ENCODE results near the gene PAK5. TPM values are rescaled to one million over a fixed set of nuclear protein-coding genes. Genes with fewer than 3 reads are reported as not detected.

The PAK5 gene
- total RNA-seq, 2 experiments from 2014 or later = not detected

- H3K9me3 Mint-ChIP-seq = peaks cover 2% of the 10 kb centered on the region
- H3K36me3 Mint-ChIP-seq (ENCODE audit: low read depth) = no peaks in the 10 kb centered on the region
- no peaks in the 10 kb centered on the region for H3K4me1 Mint-ChIP-seq
- no peaks in the 10 kb centered on the region for H3K27me3 Mint-ChIP-seq
- ChIA-PET CTCF (no interaction called here), POLR2A (no interaction called here)
- H3K27ac Mint-ChIP-seq = no peak overlapping the region
- no peak overlapping the region for H3K4me3 Mint-ChIP-seq
- DNase-seq = no peak
Measured at GRCh38 chr20:9689041-9689440, 149.8 kb downstream of the PAK5 start.

GRCh38 chr20:9686866-9687265, 152.0 kb downstream of the PAK5 start:
- Mint-ChIP-seq H3K4me1 (no peaks in the 10 kb centered on the region), H3K27ac (no peak overlapping the region), H3K27me3 (no peaks in the 10 kb centered on the region), H3K4me3 (no peak overlapping the region), H3K9me3 (peaks cover 2% of the 10 kb centered on the region), H3K36me3 (ENCODE audit: low read depth) (no peaks in the 10 kb centered on the region)
- POLR2A ChIA-PET = no interaction called here
- DNase-seq = no peak
- CTCF ChIA-PET = no interaction called here

- Mint-ChIP-seq H3K4me3 (no peak overlapping the region), H3K36me3 (ENCODE audit: low read depth) (no peaks in the 10 kb centered on the region), H3K9me3 (peaks cover 2% of the 10 kb centered on the region), H3K27ac (no peak overlapping the region), H3K4me1 (no peaks in the 10 kb centered on the region), H3K27me3 (no peaks in the 10 kb centered on the region)
- POLR2A ChIA-PET = no interaction called here
- no peak for DNase-seq
- CTCF ChIA-PET = no interaction called here
Measured at GRCh38 chr20:9686455-9686854, 152.4 kb downstream of the PAK5 start.

- Mint-ChIP-seq H3K4me1 (no peaks in the 10 kb centered on the region), H3K27ac (no peak overlapping the region), H3K27me3 (no peaks in the 10 kb centered on the region), H3K36me3 (ENCODE audit: low read depth) (no peaks in the 10 kb centered on the region), H3K4me3 (no peak overlapping the region), H3K9me3 (peaks cover 2% of the 10 kb centered on the region)
- POLR2A ChIA-PET = no interaction called here
- DNase-seq = no peak
- CTCF ChIA-PET = no interaction called here
Measured at GRCh38 chr20:9686001-9686400, 152.9 kb downstream of the PAK5 start.

GRCh38 chr20:9685011-9685410, 153.9 kb downstream of the PAK5 start:
- no peak for DNase-seq
- H3K4me3 Mint-ChIP-seq = no peak overlapping the region
- POLR2A ChIA-PET = no interaction called here
- no peaks in the 10 kb centered on the region for H3K4me1 Mint-ChIP-seq
- H3K36me3 Mint-ChIP-seq (ENCODE audit: low read depth) = no peaks in the 10 kb centered on the region
- CTCF ChIA-PET = no interaction called here
- H3K27ac Mint-ChIP-seq = no peak overlapping the region
- H3K9me3 Mint-ChIP-seq = peaks cover 2% of the 10 kb centered on the region
- no peaks in the 10 kb centered on the region for H3K27me3 Mint-ChIP-seq

- Mint-ChIP-seq H3K27me3 (no peaks in the 10 kb centered on the region), H3K4me1 (no peaks in the 10 kb centered on the region), H3K4me3 (no peak overlapping the region), H3K36me3 (ENCODE audit: low read depth) (no peaks in the 10 kb centered on the region), H3K27ac (no peak overlapping the region), H3K9me3 (no peaks in the 10 kb centered on the region)
- DNase-seq = no peak
- ChIA-PET CTCF (no interaction called here), POLR2A (no interaction called here)
Measured at GRCh38 chr20:9677100-9677623, 161.7 kb downstream of the PAK5 start.

GRCh38 chr20:9672981-9673380, 165.9 kb downstream of the PAK5 start:
- ChIA-PET POLR2A (no interaction called here), CTCF (no interaction called here)
- no peaks in the 10 kb centered on the region for H3K9me3 Mint-ChIP-seq
- H3K4me1 Mint-ChIP-seq = no peaks in the 10 kb centered on the region
- DNase-seq = no peak
- H3K36me3 Mint-ChIP-seq (ENCODE audit: low read depth) = no peaks in the 10 kb centered on the region
- H3K27ac Mint-ChIP-seq = no peak overlapping the region
- H3K4me3 Mint-ChIP-seq = no peak overlapping the region
- no peaks in the 10 kb centered on the region for H3K27me3 Mint-ChIP-seq

GRCh38 chr20:9672027-9672426, 166.8 kb downstream of the PAK5 start:
- no peaks in the 10 kb centered on the region for H3K27me3 Mint-ChIP-seq

GRCh38 chr20:9668381-9668780, 170.5 kb downstream of the PAK5 start:
- H3K36me3 Mint-ChIP-seq (ENCODE audit: low read depth) = no peaks in the 10 kb centered on the region
- no peak for DNase-seq
- no peak overlapping the region for H3K27ac Mint-ChIP-seq
- CTCF ChIA-PET = no interaction called here
- POLR2A ChIA-PET = no interaction called here
- peaks cover 4% of the 10 kb centered on the region for H3K9me3 Mint-ChIP-seq
- no peak overlapping the region for H3K4me3 Mint-ChIP-seq
- H3K4me1 Mint-ChIP-seq = no peaks in the 10 kb centered on the region
- no peaks in the 10 kb centered on the region for H3K27me3 Mint-ChIP-seq

More at GRCh38 chr20:9672027-9672426, 166.8 kb downstream of the PAK5 start:
- Mint-ChIP-seq H3K4me1 (no peaks in the 10 kb centered on the region), H3K36me3 (ENCODE audit: low read depth) (no peaks in the 10 kb centered on the region), H3K9me3 (no peaks in the 10 kb centered on the region), H3K27ac (no peak overlapping the region), H3K4me3 (no peak overlapping the region)
- ChIA-PET POLR2A (no interaction called here), CTCF (no interaction called here)
- DNase-seq = no peak

- peaks cover 11% of the 10 kb centered on the region for H3K9me3 Mint-ChIP-seq
- H3K36me3 Mint-ChIP-seq (ENCODE audit: low read depth) = no peaks in the 10 kb centered on the region
- H3K27ac Mint-ChIP-seq = no peak overlapping the region
- ChIA-PET POLR2A (no interaction called here), CTCF (no interaction called here)
- H3K27me3 Mint-ChIP-seq = no peaks in the 10 kb centered on the region
- DNase-seq = no peak
- no peak overlapping the region for H3K4me3 Mint-ChIP-seq
- no peaks in the 10 kb centered on the region for H3K4me1 Mint-ChIP-seq
Measured at GRCh38 chr20:9663423-9663822, 175.5 kb downstream of the PAK5 start.

GRCh38 chr20:9660236-9660868, 178.5 kb downstream of the PAK5 start:
- CTCF ChIA-PET = no interaction called here
- Mint-ChIP-seq H3K4me3 (no peak overlapping the region), H3K9me3 (peaks cover 8% of the 10 kb centered on the region), H3K4me1 (no peaks in the 10 kb centered on the region), H3K27ac (no peak overlapping the region), H3K27me3 (no peaks in the 10 kb centered on the region), H3K36me3 (ENCODE audit: low read depth) (no peaks in the 10 kb centered on the region)
- POLR2A ChIA-PET = no interaction called here
- DNase-seq = peak; percentile 17

GRCh38 chr20:9647741-9648140, 191.1 kb downstream of the PAK5 start:
- Mint-ChIP-seq H3K27me3 (no peaks in the 10 kb centered on the region), H3K4me1 (no peaks in the 10 kb centered on the region), H3K27ac (no peak overlapping the region), H3K4me3 (no peak overlapping the region), H3K36me3 (ENCODE audit: low read depth) (no peaks in the 10 kb centered on the region), H3K9me3 (peaks cover 2% of the 10 kb centered on the region)
- no peak for DNase-seq
- POLR2A ChIA-PET = no interaction called here
- CTCF ChIA-PET = no interaction called here

- H3K4me1 Mint-ChIP-seq = no peaks in the 10 kb centered on the region
- H3K36me3 Mint-ChIP-seq (ENCODE audit: low read depth) = no peaks in the 10 kb centered on the region
- no peaks in the 10 kb centered on the region for H3K27me3 Mint-ChIP-seq
- peaks cover 2% of the 10 kb centered on the region for H3K9me3 Mint-ChIP-seq
- ChIA-PET POLR2A (no interaction called here), CTCF (no interaction called here)
- H3K4me3 Mint-ChIP-seq = no peak overlapping the region
- no peak overlapping the region for H3K27ac Mint-ChIP-seq
- DNase-seq = no peak
Measured at GRCh38 chr20:9646375-9646774, 192.5 kb downstream of the PAK5 start.

- Mint-ChIP-seq H3K4me3 (no peak overlapping the region), H3K27ac (no peak overlapping the region), H3K36me3 (ENCODE audit: low read depth) (no peaks in the 10 kb centered on the region), H3K27me3 (no peaks in the 10 kb centered on the region), H3K4me1 (no peaks in the 10 kb centered on the region), H3K9me3 (peaks cover 2% of the 10 kb centered on the region)
- ChIA-PET CTCF (no interaction called here), POLR2A (no interaction called here)
- DNase-seq = no peak
Measured at GRCh38 chr20:9642882-9643281, 196.0 kb downstream of the PAK5 start.
